HG03439 (cell line): ENCODE measurements around the gene DDX25.

Experiments
- ATAC-seq: cut with Tn5 transposase; IDR thresholded peaks from one replicate; pipeline ENCODE4 v1.9.1; 2021; ENCODE audit warnings: mild to moderate bottlenecking, moderate library complexity; ENCODE audit not compliant: unreplicated experiment

The DDX25 gene

DNA sequence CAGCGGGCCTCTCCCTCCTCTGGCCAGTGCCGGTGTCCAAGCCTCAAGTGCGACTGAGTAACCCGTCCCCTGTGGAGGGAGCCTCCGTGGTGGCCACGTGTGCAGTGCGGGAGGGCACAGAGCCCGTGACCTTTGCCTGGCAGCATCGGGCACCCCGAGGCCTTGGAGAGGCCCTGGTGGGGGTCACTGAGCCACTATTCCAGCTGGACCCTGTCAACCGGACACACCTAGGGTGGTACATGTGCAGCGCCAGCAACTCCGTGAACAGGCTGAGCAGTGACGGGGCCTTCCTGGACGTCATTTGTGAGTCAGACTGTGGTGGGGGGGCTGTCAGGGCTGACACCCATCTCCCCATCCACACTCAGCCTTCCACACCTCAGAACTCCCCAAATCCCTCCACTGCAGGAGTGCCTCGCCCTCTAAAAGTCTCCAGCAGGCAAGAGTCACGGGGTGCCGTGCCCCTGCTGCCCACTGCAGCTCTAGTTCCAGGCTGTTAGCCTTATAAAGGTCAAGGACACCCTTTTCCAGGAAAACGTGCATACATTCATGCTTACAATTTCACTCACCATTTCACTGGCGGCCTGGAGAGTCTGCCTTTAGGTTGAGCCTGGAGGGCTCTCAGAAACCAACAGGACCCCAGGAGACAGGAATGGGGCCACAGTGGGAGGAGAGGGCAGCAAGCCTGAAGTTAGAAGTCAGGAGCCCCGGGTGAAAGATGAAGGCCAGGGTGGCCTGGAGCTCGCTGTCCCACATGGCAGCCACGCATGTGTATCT is 44.2 kb downstream of the DDX25 start:
- no peak for ATAC-seq

DNA sequence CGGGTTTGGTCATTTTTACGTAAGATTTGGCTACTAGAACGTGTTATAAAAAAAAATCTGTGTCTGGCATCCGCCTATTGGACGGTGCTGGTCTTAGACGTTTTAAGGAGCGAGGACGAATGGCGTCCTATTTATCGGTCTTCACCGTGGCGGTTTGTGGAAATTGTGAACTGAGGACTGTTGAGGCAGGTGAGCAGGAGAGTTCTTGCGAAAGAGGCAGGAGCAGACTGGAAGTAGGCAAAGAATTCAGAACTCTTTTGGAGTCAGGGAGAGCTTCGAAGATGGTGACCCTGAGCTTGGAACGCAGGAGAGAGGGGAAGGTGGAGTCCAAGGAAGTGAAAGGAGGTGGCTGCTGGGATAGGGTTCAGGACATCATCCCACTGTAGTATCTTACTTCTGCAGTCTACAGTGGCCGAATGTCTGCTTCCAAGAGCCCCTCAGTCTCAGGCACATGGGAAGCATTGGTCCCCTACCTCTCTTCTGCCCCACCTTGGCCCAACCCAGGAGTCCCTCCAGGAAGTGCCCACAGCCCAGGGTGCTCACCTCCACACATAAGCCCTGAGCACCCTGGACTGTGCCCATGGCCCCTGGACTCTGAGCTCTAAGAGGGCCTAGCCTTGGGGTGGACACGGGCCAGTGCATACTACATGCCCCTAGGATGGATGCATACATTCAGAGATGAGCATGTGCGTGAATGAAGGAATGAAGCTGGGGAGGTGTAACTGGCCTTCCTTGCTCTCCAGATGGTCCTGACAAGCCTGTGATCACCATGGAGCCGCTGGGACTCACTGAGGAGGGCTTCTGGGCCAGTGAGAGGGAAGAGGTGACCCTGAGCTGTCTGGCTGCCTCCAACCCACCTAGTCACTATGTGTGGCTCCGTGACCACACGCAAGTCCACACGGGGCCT is 45.2 kb downstream of the DDX25 start:
- no peak for ATAC-seq

DNA sequence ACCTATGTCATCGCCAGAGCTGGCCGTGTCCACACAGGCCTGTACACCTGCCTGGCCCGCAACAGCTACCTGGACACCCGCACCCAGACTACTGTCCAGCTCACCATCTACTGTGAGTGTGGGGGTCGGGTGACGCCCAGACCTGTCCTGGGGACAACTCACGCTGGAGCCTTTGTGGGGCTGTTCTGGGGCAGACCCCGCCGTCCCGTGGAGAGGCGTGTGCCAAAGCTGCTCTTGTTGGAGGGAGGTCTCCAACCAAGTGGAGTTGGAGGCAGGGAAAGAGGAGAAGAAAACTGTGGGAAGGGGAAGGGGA is 45.8 kb downstream of the DDX25 start:
- no peak for ATAC-seq

DNA sequence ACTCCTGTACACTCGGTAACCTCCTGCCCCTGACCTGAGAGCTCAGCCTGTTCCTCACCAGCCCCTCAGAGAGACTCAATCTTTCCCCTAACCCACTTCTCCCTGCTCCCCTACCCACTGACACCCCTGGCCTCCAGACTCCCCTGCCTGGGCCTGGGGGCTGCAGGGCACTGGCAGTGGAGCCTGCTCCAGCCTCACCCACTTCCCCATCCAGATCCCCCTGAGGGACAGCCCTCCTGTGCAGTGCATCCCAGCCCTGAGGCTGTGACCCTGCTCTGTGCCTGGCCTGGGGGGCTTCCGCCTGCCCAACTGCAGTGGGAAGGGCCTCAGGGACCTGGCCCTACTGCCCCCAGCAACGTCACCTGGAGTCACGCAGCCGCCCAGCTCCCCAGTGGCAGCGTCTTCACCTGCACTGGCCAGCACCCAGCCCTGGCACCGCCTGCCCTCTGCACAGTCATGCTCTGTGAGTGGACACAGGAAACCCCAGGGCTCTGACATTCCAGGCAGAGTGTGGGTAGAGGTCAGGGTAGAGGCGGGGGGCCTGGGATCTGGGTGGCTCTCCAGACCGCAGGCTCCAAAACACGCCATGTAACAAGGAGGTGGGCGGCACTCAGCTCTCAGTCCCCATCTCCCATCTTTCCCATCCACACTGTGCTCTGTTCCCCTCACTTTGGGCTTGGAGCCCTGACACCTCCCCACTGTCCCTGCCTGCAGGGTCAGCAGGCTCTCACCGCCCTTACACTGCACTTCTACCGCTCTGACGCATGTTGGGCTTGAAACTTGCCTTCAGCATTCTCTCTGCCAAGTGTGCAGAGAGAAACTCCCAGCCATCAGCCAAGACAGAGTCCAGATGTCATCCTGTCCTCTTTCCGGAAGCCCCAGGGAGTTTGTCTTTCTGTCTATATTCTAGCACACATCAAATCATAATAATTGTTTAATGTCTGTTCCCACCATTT is 46.7 kb downstream of the DDX25 start:
- no peak for ATAC-seq

DNA sequence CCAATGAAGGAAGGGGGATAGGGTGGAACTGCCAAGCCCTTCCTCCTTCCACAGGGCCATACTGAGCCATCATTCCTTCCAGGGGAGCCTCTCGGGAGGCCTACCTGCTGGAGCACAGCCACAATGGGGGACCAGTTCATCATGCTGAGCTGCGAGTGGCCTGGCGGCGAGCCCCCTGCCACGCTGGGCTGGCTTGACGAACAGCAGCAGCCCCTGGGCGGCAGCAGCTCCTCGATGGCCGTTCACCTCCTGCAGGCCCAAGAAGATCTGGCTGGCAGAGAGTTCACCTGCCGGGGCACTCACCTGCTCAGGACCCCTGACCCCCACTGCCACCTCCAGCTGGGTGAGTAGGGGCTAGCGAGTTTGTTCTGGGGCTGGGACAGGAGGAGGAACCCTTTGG is 47.4 kb downstream of the DDX25 start:
- no peak for ATAC-seq

DNA sequence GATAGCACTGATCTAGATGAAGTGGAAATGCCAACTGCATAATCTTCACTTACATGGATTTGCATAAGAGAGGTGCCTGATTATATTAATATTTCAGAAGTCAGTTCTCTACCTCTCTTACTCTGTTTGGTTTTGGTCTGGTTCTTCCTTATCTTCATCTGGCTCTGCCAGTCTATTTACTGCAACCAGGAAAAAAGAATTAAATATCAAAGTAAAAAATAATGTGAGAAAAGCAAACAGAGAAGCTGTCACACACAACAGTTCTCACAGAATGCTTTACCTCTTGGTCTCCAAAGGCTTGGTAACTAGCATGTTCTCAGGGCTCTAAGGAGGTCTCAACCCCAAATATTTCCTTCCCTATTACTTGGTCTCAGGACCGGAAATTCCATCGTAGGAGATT is 48.3 kb downstream of the DDX25 start:
- ATAC-seq = no peak

DNA sequence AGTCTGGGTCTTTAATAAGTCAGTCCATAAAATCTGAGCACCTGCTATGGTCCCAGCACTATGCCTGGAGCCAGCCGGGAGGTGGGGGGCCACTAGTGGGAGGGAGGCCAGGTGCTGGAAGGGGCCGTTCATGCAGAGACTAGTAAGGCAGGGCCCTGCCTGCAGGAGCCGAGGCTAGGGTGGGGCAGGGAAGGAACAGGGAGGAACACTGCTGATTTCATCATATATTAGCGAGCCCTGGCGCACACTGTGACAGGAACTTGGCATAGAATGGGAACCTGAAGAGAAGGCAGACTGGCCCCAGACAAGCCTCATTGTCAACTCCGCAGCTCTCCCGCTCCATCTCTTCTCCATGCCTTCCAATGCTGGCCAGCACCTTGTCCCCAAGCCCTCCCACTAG is 48.7 kb downstream of the DDX25 start:
- no peak for ATAC-seq

DNA sequence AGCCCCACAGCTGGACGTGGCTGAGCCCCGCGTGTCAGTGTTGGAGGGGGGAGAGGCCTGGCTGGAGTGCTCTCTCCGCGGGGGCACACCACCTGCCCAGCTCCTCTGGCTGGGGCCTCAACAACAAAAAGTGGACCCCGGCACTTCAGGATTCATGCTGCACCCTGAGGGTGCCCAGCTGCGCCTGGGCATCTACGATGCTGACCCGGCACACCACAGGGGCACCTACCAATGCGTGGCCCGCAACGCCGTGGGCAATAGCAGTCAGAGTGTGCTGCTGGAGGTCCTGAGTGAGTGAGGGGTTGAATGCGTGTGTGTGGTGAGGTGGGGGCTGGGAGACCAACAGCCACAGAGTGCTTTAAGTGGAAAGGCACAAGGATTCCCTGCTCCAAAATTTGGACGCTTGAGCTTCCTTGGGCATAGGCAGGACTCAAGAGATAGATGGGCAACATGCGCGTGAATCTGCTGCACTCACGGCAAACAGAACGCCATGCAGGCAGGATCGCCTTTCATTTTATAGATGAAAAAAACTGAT is 49.2 kb downstream of the DDX25 start:
- ATAC-seq = no peak

DNA sequence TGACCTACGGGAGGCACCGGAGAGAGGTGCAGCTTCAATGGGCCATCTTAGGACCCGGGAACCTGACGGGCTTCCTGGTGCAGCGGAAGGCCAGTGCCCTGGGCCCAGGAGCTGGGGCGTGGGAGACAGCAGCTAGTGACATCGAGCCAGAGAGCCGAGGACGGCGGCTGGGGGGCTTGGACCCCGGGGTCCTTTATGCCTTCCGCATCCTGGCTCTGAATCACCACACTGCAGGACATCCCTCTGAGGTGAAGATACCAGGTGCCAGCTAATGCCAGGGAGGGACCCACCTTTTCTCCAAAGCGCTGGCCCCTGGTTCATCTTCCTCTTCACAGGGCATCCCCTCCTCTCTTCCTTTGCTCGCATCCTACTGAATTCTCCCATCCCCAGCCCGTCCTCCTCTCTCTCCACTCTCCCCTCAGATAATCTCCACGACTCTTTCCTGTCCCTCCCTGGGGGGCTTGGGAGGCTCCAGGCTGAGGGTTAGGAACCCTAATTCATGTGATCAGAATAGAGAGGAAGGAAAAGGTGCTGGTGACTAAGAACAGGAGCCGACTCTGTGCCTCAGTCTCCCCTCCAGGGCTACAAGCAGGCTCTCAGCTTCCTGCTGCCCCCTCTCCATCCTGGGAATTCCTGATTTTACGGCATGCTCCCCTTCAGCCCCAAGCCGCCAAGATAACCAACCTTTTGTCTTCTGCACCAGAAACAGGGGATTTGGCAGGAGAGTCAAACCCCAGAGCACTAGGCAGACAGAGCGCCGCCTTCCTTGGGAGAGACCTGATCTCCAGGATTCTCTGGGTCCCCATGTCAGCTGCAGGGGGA is 50.0 kb downstream of the DDX25 start:
- no peak for ATAC-seq

DNA sequence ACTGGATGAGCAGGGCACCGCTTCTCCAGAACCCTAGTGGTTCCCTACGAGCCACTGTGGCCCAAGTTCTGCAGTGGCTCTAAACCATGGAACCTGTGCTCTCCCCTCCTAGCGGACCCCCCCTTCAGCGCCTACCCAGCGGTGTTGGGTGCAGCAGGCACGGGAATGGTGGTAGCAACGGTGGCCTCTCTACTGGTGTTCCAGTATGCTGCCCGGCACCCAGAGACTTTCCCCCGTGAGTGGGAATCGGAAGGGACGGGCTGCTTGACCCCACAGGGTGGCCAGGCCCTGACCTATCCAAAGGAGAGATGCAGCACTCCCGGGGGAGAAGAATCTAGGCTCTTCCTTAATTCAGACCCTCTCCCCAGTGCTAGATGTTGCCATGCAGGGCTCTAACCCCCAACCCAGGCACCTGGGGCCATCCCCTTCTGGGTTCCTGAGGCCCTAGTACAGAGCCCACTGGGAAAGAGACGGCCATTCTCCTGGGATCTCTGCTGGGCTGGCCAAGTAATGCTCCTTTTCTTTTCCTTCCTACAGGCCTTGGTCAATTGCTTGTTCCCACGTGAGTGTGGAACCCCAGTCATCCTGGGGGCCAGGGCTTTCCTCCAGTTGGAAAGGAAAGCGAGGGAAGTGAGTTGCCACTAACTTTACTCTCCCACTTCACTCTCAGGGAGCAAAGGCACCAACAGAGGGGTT is 50.8 kb downstream of the DDX25 start:
- no peak for ATAC-seq

DNA sequence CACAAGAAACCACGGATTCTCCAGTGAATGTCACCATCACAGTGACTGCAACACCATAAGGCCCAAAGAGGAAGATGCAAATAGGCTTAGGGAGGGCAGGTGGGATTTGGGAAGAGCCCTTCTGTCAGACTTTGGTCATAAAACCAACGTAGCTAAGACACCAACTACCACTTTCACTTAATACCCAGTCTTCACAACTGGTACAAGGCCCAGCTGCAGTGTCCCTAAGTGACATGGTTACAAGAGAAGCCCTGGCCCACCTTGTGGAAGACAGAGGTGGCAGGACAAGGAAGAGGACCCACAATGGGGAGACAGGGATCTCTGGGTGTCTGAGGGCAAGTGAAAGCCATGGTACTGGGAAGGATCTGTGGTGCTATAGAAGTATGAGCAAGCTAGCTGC is 51.5 kb downstream of the DDX25 start:
- no peak for ATAC-seq

DNA sequence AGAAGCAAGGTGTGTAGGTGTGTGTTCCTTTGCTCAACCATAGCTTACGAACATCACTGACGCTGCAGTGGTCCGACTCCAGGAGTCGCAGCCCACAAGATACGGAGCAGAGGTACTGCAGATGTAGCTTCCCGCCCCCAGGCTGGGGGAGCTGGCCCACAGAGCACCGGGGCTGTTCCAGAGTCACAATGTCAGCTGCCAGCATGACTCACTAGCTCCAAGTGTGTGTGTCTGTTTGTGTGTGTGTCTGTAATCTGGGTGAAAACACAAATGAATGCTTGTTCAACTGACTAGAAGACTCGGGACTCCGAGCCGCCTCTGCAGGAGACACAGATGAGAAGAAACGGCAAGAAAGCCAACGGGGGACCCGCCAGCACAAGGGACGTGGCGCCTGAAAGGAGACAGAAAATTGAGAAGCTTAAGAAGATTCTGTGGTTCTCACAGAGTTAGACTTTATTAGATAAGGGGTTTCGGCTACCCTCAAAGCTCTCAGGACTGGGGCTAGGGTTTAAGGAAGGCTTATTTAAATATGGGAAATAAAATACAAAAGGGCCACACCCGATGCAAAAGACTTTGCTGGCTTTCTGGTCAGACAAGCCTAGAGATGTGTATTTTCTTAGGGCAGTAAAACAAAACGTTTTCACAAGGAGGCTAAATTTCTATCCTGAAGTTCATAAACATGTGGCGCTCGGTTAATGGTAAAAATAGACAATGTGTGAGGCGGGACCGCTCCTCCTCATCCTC is 52.3 kb downstream of the DDX25 start:
- ATAC-seq = no peak

DNA sequence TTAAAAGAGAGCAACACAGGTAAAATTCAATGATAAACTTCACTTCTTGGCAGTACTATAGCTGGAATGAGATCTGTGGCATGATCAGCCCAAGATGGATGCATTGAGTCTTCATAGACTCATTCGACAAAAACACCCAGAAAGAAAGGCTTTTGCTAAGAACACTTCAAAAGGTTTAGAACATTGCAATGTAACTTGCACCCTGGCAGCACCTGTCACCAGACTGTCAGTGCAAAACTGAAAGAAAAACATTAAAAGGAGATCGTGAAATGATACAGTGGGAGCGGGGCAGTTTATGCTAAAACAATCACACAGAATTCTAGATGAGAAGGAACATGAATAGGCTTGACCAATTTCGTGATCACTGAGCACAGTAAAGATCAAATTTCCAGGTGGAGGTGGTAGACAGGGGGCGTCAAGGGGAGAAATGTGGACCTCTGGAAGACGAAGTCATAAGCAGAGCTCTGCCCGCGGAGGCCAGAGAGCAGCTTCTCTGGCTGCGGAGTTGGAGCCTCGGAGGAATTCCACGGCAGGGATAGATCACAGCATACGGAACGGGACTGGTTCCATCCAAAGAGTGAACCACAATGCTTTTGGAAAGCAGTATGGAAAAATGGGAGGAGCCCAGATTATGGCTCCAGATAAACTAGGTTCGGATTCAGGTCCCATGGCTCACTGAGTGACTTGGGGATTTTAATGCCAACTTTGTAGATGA is 53.5 kb downstream of the DDX25 start:
- ATAC-seq = no peak

DNA sequence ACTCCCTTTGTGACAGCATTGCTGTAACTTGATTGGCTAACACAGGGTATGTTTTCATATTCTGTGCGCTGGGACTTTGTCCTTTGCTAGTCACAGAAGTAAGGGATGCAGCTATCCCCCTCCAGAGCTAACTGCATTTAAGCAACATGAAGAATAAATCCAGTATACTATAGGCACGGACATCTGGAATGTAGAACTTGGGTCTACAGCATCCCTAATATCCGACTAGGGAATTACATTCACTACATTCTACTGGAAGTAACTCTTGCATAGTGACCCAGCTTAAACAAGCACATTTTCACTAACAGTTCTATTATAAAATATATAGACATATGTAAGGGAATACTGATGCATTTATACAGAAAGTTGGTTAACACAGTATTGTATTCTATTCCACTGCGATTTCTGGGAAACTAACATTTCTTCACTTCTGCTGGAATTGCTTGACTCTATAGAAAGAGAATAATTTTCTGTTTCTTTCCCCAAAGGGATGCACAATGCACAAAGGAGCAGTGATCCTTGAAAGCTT is 54.6 kb downstream of the DDX25 start:
- ATAC-seq = no peak

DNA sequence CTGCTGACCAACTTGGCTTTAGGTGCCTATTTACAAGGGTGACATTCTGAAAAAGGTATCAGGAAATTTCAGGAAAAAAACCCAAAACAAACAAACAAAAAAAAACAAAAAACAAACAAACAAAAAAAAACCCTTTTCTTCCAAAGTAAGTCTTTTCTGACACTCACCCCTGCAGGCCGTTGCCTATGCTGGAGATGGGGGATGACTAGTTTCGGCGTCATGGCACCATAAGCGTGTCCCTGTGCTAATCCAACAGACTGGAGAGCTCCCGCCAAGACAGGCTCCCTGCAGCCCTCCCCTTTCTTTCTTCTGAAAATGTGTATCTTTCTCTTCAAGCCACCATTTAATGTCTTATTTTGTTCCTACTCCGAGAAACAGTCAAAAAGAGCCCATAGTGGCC is 55.2 kb downstream of the DDX25 start:
- no peak for ATAC-seq

DNA sequence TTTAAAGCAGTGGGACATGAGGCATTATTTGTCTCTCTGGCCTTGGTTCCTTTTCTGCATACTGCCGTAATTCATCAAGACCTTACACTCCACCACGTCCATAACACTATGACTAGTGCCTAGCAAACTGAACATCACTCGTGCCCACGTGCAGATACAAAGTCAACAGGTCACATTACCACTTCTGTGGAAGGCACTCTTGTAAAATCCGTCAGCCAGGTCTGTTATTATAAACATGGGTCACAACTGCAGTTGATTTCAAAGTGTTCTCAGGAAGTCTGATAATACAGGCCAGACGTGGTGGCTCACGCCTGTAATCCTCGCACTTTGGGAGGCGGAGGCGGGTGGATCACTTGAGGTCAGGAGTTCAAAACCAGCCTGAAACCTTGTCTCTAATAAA is 55.6 kb downstream of the DDX25 start:
- no peak for ATAC-seq

DNA sequence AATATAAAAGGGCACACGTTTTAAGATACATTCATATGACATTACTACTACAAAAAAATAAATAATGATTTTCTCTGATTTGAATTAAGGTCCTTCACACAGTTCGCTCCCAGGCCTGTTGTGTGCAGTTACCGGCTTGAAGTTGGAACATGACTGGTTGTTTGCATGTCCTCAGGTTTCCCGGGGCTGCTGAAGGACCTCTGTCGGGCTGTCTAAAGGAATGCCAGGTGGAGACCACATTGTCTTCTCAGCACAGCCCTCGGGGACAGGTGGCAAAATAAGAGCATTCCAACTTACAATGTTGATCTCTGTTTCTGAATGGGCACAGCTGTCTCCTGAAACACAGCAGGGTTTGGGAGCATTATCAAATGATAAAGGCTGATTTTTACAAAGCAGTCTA is 56.5 kb downstream of the DDX25 start:
- no peak for ATAC-seq

DNA sequence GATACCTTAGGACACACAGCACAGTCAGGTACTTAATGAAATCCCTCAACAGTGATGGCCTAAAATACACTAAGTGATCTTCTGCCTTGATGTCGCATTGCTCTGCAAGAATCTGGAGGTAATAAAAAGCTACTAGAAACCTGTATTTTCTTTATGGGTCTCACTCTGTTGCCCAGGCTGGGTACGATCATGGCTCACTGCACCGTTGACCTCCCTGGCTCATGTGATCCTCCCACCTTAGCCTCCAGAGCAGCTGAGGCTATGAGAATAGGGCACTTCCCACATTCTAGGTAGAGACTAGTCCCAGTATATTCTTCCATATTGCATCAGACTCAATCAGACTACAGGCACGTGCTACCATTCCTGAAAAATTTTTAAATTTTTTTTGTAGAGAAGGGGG is 63.2 kb downstream of the DDX25 start:
- ATAC-seq = no peak
